ENCODE data around the gene CEP85L. TPM values are rescaled to one million over a fixed set of nuclear protein-coding genes. Genes with fewer than 3 reads are reported as not detected.

The CEP85L gene
- total and polyA plus RNA-seq, 2 of the 13 experiments (the other 11 are each of a cell fraction or from before 2014, with no cell fraction given) = 0.44 to 1.7 TPM

- Histone ChIP-seq H3K9ac (ENCODE audit: insufficient read depth, low read depth, low read length) (no peak overlapping the region), H4K20me1 (ENCODE audit: insufficient read depth, low read length) (no peaks in the 10 kb centered on the region), H2AFZ (ENCODE audit: low read length) (no peak overlapping the region), H3K9me3 (ENCODE audit: low read length) (peaks cover 15% of the 10 kb centered on the region), H3K36me3 (replicated peaks in 1 of 2; ENCODE audit: control insufficient read depth in 1 of 2, insufficient read depth in 2 of 2, low read length in 2 of 2) (no peaks in the 10 kb centered on the region), H3K4me2 (ENCODE audit: low read depth, low read length) (no peak overlapping the region), H3K4me1 (ENCODE audit: insufficient read depth, low read length) (no peaks in the 10 kb centered on the region), H3K4me3 (replicated peaks in 1 of 3; ENCODE audit: insufficient read depth in 1 of 3, low read depth in 2 of 3, low read length in 3 of 3) (no peak overlapping the region), H3K79me2 (ENCODE audit: insufficient read depth, low read length) (no peaks in the 10 kb centered on the region), H3K27me3 (ENCODE audit: control insufficient read depth in 1 of 2, insufficient read depth in 2 of 2, low read length in 2 of 2) (no peaks in the 10 kb centered on the region), H3K27ac (ENCODE audit: extremely low read length, insufficient read depth, low read length) (no peak overlapping the region)
- no TSS peak for BruUV-seq (replicated peaks)
- in situ Hi-C loops (cut with HindIII; ENCODE audit: extremely low pct_ligation_motif_present, low pct_unique_long_range_greater_than_20kb) = no loop called here
- FAIRE-seq (no peak), DNase-seq (ENCODE audit: low spot score) (no peak), ATAC-seq (no peak)
- ChIA-PET POLR2A (no interaction called here), CTCF (ENCODE audit: low intra/inter-chr PET ratio, low total read pairs) (no interaction called here)
- WGBS (ENCODE audit: low lambda C conversion rate) = 2% methylated on average over 3 of the region's 3 CpGs
- intact Hi-C loops (cut with micrococcal nuclease; ENCODE audit: unreplicated experiment) = no loop called here
- TF ChIP-seq NFE2L2 (IDR thresholded peaks at IDR 0.05; ENCODE audit: low read length) (no peak), BATF2 (CRISPR knock-in tag; IDR thresholded peaks at IDR 0.05) (no peak), ZFP82 (CRISPR knock-in tag; IDR thresholded peaks at IDR 0.05; ENCODE audit: borderline replicate concordance) (no peak), ZNF766 (CRISPR knock-in tag; IDR thresholded peaks at IDR 0.05; ENCODE audit: borderline replicate concordance) (no peak), BCLAF1 (IDR thresholded peaks at IDR 0.05) (no peak), THAP8 (CRISPR knock-in tag; IDR thresholded peaks at IDR 0.05; ENCODE audit: borderline replicate concordance) (no peak), NKX3-1 (CRISPR knock-in tag; IDR thresholded peaks at IDR 0.05) (no peak), ZNF251 (CRISPR knock-in tag; IDR thresholded peaks at IDR 0.05) (no peak), EHMT2 (IDR thresholded peaks at IDR 0.05; ENCODE audit: borderline replicate concordance, low read depth, low read length) (no peak), RXRA (CRISPR knock-in tag; IDR thresholded peaks at IDR 0.05) (no peak)
- TF ChIP-seq, protein P1, sequence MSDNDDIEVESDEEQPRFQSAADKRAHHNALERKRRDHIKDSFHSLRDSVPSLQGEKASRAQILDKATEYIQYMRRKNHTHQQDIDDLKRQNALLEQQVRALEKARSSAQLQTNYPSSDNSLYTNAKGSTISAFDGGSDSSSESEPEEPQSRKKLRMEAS (IDR thresholded peaks at IDR 0.05) = no peak
- TF ChIP-seq, protein P2, sequence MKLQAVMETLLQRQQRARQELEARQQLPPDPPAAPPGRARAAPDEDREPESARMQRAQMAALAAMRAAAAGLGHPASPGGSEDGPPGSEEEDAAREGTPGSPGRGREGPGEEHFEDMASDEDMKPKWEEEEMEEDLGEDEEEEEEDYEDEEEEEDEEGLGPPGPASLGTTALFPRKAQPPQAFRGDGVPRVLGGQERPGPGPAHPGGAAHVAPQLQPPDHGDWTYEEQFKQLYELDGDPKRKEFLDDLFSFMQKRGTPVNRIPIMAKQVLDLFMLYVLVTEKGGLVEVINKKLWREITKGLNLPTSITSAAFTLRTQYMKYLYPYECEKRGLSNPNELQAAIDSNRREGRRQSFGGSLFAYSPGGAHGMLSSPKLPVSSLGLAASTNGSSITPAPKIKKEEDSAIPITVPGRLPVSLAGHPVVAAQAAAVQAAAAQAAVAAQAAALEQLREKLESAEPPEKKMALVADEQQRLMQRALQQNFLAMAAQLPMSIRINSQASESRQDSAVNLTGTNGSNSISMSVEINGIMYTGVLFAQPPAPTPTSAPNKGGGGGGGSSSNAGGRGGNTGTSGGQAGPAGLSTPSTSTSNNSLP (IDR thresholded peaks at IDR 0.05; ENCODE audit: low read depth, low read length) = no peak
- TF ChIP-seq, protein P3, sequence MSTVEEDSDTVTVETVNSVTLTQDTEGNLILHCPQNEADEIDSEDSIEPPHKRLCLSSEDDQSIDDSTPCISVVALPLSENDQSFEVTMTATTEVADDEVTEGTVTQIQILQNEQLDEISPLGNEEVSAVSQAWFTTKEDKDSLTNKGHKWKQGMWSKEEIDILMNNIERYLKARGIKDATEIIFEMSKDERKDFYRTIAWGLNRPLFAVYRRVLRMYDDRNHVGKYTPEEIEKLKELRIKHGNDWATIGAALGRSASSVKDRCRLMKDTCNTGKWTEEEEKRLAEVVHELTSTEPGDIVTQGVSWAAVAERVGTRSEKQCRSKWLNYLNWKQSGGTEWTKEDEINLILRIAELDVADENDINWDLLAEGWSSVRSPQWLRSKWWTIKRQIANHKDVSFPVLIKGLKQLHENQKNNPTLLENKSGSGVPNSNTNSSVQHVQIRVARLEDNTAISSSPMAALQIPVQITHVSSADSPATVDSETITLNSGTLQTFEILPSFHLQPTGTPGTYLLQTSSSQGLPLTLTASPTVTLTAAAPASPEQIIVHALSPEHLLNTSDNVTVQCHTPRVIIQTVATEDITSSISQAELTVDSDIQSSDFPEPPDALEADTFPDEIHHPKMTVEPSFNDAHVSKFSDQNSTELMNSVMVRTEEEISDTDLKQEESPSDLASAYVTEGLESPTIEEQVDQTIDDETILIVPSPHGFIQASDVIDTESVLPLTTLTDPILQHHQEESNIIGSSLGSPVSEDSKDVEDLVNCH (CRISPR knock-in tag; IDR thresholded peaks at IDR 0.05) = no peak
- TF ChIP-seq, protein P4, sequence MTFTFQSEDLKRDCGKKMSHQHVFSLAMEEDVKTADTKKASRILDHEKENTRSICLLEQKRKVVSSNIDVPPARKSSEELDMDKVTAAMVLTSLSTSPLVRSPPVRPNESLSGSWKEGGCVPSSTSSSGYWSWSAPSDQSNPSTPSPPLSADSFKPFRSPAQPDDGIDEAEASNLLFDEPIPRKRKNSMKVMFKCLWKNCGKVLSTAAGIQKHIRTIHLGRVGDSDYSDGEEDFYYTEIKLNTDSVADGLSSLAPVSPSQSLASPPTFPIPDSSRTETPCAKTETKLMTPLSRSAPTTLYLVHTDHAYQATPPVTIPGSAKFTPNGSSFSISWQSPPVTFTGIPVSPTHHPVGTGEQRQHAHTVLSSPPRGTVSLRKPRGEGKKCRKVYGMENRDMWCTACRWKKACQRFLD (CRISPR knock-in tag; IDR thresholded peaks at IDR 0.05; ENCODE audit: borderline replicate concordance) = no peak
These were observed 214.9 kb downstream of the CEP85L start for GRCh38 chr6:118436482-118436881.

All from HepG2 (cell line).